Eye (tissue), 1 donor: ENCODE measurements around the gene TANGO2.
"Not testable (repeated sequence)": the region's sequence is repeated elsewhere in the genome, so short reads cannot be mapped to it uniquely, and the experiment has no call there.

Source experiments
- DNase-seq: peaks from one replicate; pipeline ENCODE4 v3.0.0-alpha.2; 2015

The TANGO2 gene

DNA sequence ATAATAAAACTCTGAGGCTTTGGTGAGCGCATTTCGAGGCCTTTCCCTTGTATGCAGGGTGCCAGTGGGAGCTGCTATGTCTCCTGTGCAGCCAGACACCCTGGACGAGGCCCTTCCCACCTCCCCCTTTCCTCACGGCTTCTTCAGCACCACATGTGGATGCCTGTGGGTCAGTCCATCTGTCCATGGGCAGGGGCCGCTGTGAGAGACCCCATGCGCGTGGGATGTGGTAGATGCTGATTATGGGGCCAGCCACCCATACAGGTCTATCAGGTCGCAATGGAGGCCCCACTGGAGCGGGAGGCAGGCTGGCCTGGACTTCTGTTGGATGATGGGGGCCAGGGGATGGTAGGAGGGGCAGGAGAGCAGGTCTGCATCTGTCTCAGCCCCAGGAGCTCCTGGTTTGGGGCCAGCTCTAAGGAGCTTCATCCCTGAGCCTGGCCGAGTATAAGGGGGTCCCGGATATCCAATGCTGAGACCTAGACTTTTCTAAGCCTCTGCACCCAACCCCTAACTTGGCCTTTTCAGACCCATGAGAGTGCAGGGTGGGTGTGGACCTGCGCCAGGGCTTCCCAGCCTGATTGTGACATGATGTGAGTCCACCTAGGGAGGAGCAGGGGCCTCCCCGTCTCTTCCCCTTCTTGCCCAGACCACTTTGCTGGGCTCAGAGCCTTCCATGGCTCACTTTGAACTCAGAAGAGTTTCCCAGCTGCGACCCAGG, 45.1 kb downstream of the TANGO2 start:
- no peak for DNase-seq

DNA sequence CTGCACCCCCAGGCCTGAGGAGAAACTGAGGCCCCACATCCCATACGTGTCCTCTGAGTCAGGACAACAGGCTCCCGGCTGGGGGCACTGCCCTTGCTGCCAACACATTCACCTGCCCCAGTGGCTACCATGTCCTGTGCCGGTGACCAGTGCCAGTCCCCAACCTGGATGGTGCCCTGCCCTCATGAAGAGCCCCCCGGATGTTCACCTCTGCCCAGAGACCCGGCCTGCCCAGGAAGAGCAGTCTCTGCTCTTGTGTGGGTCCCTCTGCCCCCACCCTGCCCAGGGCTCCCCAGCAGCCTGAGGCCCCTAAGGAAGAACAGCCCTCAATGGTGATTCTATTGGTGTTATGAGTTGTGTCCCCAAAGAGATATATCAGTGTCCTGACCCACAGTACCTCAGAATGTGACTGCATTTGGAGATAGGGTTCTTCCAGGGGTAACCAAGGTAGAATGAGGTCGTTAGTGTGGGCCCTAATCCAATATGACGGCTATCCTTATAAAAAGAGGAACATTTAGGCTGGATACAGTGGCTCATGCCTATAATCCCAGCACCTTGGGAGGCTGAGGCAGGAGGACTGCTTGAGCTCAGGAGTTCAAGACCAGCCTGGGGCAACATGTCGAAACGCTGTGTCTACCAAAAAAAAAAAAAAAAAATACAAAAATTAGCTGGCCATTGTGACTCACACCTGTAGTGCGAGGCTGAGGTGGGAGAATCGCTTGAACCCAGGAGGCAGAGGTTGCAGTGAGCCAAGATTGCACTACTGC, 45.9 kb downstream of the TANGO2 start:
- DNase-seq: no peak

DNA sequence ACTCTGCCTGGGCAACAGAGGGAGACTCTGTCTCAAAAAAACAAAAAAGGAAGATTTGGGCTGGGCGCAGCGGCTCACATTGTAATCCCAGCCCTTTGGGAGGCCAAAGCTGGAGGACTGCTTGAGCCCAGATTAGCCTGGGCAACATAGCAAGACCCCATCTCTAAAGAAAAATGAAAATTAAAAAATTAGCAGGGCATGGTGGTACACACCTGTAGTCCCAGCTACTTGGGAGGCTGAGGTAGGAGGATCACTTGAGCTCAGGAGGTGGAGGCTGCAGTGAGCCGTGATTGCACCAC, 46.4 kb downstream of the TANGO2 start:
- not testable (repeated sequence) for DNase-seq

DNA sequence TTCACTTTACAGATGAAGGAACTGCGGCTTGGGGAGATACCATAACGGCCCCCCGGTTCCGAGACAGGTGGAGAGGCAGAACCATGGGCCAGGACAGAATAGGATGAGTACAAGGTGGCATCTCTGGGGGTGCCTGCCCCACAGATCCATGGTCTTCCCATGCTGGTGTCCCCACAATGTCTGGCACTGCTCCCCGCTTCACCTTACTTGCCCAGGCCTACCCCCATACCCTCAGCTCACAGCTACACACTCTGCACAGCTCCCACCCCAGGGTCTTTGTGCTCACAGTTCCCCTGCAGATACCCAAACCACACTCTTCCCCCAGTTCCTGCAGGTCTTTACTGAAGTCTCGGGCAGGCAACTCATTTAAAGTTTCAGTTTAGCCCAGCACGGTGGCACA, 47.7 kb downstream of the TANGO2 start:
- no peak for DNase-seq

DNA sequence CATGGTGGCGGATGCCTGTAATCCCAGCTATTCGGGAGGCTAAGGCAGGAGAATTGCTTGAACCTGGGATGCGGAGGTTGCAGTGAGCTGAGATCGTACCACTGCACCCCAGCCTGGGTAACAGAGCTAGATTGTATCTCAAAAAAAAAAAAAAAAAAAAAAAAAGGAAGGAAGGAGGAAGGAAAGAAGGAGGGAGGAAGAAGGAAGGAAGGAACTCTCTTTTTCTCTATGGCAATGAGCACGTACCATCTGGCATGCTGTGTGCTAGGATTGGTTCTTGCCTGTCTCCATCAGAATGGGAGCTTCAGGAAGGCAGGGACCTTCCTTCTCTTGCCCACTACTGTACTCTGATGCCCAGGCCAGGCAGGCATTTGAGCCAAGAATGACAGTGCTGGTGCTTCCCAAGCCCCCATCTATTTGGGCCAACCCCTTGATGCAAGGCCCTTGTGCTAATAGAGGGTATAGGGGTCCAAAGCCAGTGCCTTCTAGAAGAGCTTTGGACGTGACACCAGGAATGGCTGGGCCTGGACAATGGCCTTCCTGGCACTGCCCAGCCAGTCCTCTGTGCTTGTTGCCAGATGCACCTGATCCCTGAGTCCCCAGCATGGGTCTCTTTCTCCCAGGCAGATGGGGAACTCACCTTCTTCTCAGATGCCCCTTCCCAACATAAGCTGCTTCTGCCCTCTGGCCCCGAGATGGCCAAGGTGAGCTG, 48.6 kb downstream of the TANGO2 start:
- no peak for DNase-seq

DNA sequence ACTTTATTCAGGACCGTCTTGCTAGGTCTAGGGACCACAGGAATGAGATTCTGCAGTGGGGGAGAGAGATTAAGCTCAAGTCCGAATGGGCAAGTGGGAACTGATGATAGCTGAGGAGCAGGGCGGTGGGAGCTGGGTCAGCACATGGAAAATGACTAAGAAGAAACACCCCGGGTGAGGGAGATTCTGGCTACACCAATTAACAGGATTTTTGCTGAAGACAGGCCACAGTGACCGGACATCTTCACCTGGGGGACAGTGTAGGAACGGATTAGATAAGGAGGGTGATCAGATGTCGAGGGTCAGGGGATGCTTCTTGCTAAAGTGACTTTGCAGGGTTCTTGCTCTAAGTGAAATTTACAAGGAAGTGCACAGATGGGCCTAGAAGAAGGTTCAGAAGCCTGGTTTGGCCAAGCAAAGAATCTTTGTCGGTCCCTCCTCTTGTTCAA, 50.6 kb downstream of the TANGO2 start:
- DNase-seq: no peak

DNA sequence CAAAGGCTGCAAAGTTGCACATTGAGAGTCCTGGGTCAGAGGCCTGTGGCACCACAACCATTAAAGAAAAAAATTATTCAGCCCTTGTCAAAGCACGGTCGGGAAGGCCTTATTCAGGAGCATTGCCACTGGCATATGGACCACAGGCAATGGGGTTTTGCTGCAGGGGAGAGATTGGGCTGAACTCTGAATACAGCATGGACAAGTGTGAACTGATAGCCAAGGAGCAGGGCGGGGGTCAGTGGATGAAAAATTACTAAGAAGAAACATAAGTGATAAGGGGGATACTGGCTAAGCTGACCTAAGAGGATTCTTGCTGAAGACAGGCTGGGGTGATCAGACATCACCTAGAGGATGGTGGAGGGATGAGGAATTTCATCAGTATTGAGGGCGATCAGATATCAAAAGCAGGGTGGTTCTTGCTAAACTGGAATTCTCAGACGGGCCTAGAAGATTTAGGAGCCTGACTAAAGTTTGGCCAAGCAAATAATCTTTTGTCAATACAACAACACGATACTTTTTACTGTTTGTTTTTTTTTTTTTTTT, 55.8 kb downstream of the TANGO2 start:
- DNase-seq: no peak

DNA sequence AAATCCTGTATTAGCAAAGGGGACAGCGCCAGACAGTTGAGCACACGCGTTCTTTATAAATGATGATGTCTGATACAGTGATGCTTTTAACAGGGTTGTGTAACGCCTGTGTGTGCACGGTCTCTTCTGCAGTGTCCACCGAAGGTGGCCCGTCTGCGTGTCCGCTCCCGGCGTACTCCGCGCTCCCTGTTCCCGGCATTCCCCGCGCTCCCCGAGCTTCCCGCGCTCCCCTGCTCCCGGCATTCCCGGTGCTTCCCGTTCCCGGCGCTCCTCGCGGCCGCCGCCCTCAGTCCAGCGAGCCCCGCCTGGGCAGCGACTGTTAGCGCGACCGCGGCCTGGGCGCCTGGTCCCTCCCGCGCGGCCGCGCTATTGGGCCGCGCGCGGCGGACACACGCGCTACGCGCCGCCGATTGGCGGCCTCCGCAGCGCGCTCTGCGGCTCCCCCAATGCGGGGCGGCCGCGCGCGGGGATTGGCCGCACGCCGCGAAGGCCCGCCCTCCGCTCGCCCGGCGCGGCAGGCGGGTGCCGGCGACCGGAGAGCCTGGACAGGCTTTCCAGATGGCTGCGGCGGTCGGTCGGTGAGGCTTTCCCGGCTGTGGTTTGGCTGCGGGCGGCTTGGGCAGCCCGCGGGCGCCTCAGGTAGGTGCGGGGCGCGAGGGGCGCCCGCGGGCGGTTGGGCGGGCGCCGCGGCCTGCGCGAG, 59.0 kb downstream of the TANGO2 start, which contains the start of gene DGCR8:
TSS of gene DGCR8 (plus strand) at position 497 of the 700 bp plus-strand sequence. CDS start 5,723 bp downstream, outside the sequence.
- peak; percentile 97 for DNase-seq

DNA sequence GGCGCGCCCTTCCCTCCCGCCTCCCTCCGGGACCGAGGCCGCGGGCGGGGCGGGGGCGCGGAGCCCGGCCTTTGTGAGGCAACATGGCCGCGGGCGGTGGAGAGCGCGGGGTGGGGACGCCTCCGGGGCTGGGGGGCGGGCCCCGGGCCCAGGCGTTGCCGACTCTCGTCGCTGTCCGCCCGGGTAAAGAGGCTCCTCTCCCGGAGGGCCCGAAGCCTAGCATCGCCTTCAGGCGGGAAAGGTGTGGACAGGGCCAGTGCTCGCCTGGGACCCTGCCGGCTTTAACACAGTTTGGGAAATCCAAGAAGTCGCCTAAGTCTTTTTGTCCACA, 59.5 kb downstream of the TANGO2 start:
- no peak for DNase-seq

DNA sequence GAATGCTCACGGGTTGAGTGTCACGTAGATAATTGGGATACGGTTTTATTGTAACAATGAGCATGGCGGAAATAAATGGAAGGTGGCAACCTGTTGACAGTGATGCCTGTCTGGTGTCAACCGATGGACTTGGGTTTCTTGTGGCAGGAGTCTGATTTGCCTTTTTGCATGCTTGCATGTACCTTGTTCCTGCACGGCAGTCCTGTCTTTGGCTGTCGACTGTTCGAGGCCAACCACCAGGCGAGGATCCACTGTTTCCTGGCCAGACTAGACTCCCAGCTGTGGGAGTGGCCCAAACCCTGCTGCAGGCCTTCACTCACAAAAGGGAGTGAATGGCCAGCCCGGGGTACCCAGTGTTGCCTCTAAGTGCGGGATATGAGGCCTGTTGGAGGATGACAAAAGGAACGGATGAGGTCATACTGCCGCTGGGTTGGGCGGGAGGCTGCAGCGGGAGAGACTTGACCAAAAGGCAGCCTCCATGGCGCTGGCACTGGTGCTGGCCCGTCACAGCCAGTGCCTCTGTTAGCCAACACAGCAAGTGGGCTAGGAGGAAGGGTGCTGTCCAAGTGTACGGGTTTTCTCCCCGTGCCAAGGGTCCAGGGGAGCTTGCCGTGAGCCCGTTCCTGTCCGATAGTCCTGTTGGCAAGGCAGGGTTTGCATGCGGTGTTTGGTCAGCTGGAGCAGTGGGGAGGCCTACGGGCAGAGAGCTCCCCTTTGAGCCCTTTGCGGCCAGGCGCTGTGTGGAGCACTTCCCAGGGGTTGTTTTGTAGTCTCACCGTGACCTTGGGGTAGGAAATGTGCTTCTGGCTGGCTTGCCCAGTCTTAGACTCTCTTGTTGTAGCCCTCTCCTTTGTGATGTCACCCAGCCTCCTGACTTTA, 60.1 kb downstream of the TANGO2 start:
- peak; percentile 78 for DNase-seq

DNA sequence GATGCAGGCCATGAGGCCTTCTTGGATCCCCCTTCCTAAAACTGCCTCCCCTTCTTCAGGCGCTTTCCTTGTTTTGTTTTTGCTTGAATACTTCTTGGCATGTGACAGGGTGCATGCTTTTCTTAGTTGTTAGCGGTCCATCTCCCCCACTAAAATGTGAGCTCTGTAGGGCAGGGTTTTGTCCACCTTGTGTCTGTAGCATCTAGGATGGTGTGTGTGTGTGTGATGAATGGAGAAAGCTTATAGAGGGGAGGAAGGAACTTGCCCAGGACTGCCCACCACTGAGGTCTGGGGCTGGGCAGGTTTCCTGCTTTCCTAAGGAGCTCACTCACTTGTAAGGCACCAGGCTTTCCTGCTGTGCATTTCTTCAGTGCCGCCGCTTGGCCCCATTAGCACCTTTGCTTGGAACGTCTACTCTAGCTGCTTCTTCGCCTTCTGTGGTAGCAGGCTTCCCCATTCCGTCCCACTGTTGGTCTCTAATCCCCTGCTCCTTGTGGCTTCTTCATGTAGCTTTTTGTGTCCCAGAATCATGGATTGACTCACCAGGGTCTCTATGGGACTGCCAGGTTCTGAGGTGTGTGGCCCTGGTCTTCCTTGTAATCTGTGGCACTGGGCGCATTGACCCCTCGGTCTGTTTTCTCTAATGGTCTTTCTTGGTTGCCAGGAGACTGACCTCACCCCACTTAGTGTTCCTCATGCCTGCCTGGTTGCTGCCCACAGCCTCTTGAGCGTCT, 62.4 kb downstream of the TANGO2 start:
- DNase-seq: no peak

DNA sequence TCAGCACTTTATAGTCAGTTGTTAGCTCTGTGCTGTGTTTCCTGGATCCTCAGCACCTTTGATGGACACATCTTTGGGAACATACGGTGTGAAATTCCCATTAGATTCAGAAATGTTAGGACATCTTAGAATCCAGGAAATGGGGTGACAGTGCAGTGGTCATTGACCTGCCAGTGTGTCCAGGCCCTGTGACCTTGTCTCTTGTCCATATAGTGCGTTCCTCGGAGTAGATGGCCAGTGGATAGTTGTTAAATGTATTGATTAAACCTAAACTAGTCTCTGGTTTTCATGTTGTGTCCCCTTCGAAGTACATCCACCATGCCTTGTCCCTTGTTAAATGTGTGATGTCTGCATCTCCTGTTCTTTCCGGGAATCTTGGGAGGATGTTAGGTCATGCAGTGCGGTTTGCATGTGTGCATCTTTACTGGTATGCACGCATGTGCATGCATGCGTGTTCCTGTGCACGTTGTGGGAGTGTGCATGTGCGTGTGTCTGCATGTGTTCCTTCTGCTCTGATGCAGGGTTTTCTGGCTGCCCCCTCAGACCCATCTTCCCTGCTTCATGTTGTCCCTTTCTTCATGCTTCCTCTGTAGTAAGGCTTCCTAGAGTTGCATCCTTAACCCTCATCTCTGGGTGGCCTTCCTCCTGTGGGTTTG, 63.1 kb downstream of the TANGO2 start:
- DNase-seq: no peak

DNA sequence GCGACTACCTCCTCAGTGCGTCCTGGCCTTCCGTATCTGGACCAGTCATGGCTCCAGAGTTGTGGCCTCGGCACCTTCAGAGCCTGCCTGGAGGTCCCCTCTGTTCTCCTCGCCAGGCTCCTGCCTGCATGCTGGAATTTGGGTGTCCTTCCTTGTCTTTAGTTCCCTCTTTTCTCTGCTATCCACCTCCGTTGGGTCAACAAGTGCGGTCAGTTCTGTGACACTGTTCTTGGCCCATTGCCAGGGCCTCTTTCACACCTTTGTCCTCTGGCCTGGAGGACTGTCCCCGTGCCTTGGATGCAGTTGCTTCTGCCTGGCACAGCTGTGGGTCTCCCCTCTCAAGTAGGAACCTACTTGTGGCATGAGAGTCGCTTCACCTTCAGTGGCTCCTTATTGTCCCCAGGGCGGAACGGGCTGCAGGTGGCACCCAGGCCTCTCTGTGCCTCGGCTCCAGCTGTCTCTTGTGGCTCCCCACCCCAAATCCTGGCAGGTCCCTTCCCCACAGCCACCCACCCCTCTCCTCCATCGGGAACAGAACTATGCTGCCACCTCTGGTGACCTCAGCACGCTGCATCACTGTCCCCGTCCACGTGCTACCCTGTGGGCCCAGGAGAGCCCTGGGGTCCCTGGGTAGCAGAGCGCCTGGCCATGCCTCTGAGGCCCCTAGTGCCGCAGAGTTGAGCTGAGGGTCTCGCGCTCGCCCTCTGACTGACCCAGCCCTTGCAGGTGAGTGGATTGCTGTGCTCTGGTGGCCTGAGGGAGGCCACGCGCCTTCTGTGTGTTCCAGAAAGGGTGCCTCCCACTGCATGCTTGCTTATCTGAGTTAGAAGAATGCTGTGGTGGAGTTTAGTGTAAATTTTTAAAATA, 63.9 kb downstream of the TANGO2 start:
- DNase-seq: peak; percentile 68

DNA sequence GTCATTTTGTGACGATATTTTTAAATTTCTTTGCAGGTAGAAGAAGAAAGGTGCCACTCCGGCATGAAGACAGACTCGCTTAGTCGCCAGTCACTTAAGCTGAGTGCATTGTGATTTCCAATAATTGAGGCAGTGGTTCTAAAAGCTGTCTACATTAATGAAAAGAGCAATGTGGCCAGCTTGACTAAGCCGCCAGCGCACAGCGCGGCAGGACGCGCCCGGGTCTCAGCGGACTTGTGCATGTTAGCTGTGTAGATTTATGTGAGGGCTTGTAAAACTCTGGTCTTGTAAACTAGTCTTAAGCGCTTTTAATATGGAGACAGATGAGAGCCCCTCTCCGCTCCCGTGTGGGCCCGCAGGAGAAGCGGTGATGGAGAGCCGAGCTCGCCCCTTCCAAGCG, 64.7 kb downstream of the TANGO2 start:
- DNase-seq: no peak

DNA sequence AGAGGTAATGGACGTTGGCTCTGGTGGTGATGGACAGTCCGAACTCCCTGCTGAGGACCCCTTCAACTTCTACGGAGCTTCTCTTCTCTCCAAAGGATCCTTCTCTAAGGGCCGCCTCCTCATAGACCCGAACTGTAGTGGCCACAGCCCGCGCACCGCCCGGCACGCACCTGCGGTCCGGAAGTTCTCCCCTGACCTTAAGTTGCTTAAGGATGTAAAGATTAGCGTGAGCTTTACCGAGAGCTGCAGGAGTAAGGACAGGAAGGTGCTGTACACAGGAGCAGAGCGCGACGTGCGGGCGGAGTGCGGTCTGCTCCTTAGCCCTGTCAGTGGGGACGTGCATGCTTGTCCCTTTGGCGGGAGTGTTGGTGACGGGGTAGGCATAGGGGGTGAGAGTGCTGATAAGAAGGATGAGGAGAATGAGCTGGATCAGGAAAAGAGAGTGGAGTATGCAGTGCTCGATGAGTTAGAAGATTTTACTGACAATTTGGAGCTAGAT, 65.2 kb downstream of the TANGO2 start:
- no peak for DNase-seq

DNA sequence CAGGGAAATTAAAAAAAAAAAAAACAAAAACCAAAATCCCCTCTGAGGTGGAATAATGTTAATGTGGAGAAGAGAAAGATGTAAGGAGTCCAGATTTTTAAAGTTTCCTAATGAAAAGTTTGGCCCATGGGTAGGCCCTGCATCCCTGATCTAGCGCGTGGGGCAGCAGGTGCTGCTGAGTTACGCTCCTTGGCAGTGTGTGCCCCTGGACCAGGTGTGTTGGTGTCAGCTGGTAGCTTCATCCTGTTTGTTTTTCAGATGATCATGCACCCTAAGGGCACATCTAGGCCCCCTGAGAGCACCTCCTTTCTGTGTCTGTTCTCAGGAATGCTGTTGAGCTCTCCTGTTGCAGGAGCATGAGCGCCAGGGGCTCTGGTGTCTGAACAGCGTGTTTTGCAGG, 65.9 kb downstream of the TANGO2 start:
- no peak for DNase-seq

DNA sequence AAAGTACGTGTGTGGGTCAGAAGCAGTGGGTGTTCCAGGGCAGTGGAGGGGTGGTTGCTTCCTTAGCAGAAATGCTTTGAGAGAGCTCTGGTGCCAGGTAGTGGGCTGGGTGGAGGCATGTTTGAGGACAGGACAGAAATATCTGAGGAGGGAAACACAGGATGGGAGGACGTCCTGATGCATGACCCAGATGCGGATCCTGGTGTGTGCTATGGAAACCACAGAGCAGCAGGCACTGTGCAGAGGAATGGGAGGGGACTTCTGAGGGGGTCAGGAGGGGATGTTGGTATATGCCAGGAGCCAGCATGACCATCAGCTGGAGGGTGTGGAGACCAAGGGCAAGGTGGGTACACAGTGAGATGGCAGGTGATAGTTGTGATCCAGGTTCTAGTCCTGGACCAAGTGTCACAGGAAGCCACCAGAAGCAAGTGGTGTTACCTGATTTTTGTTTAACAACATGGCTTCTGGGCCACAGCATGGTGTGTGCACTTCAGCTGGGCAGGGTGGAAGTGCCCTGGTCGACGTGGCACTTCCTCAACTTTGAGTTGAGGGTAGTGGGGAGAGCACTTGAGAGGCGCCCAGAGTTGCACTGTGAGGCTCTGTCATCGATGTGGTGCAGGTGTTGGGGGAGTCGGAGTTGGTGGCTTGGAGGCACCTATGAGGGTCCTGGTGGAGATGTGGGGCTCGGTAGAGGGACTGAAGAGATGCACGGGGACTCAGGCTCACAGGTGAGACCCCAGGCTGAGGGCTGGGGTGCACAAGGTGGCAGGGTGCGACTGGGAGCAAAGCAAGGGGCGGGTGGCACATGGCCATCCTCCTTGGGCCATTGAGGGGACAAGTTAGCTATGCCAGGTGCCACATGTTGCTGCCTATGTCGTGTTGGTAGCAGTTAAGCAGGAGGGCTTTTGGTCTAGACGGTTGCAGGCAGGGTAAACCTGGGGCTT, 66.7 kb downstream of the TANGO2 start:
- DNase-seq: no peak

DNA sequence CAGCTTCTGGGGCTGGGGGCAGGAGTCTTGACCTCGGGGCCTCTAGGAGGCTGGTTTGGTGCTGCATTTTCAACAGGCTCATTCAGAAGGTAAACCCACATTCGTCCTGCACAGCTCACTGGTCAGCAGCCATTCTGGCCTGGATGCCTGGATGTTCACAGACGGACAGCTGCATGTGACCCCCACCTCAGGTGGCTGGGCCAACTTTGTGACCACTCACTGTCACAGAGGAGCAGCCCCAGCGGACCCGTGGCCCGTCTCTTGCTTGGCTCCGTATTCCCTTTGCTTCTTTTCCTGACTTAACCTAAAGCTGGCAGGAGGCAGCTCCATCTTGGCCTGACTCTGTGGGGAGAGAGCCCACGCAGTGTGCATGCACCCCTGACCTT, 67.3 kb downstream of the TANGO2 start:
- DNase-seq: no peak
